NB4 (cell line): Measurements from ENCODE around the gene IDUA.

ENCODE experiments used
- CTCF ChIP-seq: IDR thresholded peaks from one replicate; pipeline ENCODE4 v1.5.1; 2012; ENCODE audit warnings: low read depth, low read length
- MAX ChIP-seq: IDR thresholded peaks from 2 replicates; pipeline ENCODE4 v1.6.1; 2011; ENCODE audit warnings: low read depth, low read length
- MYC ChIP-seq: IDR thresholded peaks from 2 replicates; pipeline ENCODE4 v1.6.1; 2011; ENCODE audit warnings: low read depth, low read length
- POLR2A ChIP-seq: IDR thresholded peaks from 2 replicates; pipeline ENCODE4 v1.6.1; 2011; ENCODE audit warnings: mild to moderate bottlenecking; ENCODE audit not compliant: insufficient read length; ENCODE audit errors: extremely low read depth

DNA sequence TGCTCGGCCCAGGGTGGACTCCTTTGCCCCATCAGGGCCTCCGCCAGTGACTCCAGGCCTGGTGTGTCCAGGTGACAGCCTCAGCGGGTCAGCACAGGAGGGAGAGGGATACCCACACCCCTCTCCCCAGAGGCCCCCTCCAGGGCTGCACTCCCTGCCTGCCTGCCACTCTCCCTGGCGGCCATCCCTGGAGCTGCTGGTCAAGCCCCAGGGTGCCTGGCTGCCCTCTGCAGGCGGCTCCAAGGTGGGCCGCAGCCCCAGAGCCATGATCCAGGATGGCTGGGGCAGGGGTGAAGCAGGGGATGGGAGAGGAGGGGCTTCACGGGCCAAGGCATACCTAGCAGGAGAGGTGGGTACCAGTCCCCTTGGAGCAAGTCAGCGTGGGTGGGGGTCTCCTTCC lies 28.3 kb downstream of the IDUA start:
- no peak for TF ChIP-seq POLR2A
- no peak for TF ChIP-seq MYC
- no peak for TF ChIP-seq MAX
- no peak for TF ChIP-seq CTCF
